ENCODE measurements around the gene JADE1. TPM values are rescaled to one million over a fixed set of nuclear protein-coding genes. Genes with fewer than 3 reads are reported as not detected.

JADE1 gene
- total RNA-seq, 1 experiment from 2014 or later: 192 TPM

DNA sequence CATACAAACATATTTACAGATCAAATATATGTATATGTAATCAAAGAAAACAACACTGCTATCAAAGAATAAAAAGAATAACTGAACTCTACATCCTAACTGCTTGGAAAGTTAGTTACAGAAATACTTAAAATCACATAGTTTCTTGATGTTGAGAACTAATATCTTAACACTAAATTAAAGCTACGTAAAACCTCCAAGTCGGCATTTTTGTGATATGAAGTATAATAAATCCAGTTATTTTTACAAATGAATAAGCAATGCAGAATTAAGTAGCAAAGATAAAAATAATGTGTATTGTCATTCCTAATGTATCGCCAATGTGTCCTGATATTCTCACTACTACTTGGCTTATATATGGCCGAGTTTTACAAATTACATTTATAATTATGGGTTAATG is 68.4 kb downstream of the JADE1 start:
- no peak overlapping the region for H3K56ac ChIP-seq (ENCODE audit: insufficient read length, low read depth, low read length)
- H3K9me3 ChIP-seq (ENCODE audit: control insufficient read depth, low read depth, low read length): no peaks in the 10 kb centered on the region
- no peak overlapping the region for H2AK5ac ChIP-seq (ENCODE audit: insufficient read length, low read length)
- no peak for DNase-seq
- no peak overlapping the region for H3K4me2 ChIP-seq (ENCODE audit: insufficient read depth, insufficient read length, low read length)
- peaks cover 12 to 33% of the 10 kb centered on the region in 2 experiments for H3K4me1 Mint-ChIP-seq
- H3K4me1 ChIP-seq (ENCODE audit: insufficient read depth, low read length): no peaks in the 10 kb centered on the region
- H2BK12ac ChIP-seq (ENCODE audit: insufficient read length, low read depth, low read length): no peak overlapping the region
- H3K23ac ChIP-seq (ENCODE audit: insufficient read length, low read depth, low read length): no peak overlapping the region
- no peak overlapping the region for H2BK20ac ChIP-seq (ENCODE audit: low read depth, low read length, poor library complexity, severe bottlenecking)
- H3K27ac ChIP-seq (ENCODE audit: insufficient read length, low read depth, low read length): no peak overlapping the region
- no peaks in the 10 kb centered on the region for H3K23me2 ChIP-seq (ENCODE audit: insufficient read length, low read depth, low read length, poor library complexity, severe bottlenecking)
- no CpG with 5 or more reads among the region's 4 CpGs for WGBS (ENCODE audit: extremely low coverage, insufficient read length, low lambda C conversion rate)
- H2BK120ac ChIP-seq (ENCODE audit: low read depth, low read length, poor library complexity, severe bottlenecking): no peak overlapping the region
- H2BK15ac ChIP-seq (ENCODE audit: low read depth, low read length): no peak overlapping the region
- H4K20me1 ChIP-seq (ENCODE audit: control insufficient read depth, insufficient read depth, insufficient read length): no peaks in the 10 kb centered on the region
- H3K27me3 ChIP-seq (ENCODE audit: insufficient read depth, low read length): no peaks in the 10 kb centered on the region
- peaks cover 0 to 18% (median 4%) of the 10 kb centered on the region in 3 experiments; a peak in 5 of 7 replicates for H3K36me3 Mint-ChIP-seq (ENCODE audit: insufficient read depth in 1 of 3, low read depth in 3 of 3)
- H3K18ac ChIP-seq (ENCODE audit: insufficient read length, low read depth, low read length): no peak overlapping the region
- H4K5ac ChIP-seq (ENCODE audit: insufficient read length, low read depth, low read length): no peak overlapping the region
- H3K9ac ChIP-seq (ENCODE audit: extremely low read depth, insufficient read length, low read length): no peak overlapping the region
- no peak overlapping the region for H3K4ac ChIP-seq (ENCODE audit: low read depth, low read length)
- no peak overlapping the region for H4K8ac ChIP-seq (replicated peaks; ENCODE audit: insufficient read length, low read depth, low read length)
- no peaks in the 10 kb centered on the region for H3K9me3 Mint-ChIP-seq
- H2BK5ac ChIP-seq (ENCODE audit: insufficient read length, low read length): no peak overlapping the region
- H3K14ac ChIP-seq (ENCODE audit: insufficient read depth, low read length): no peak overlapping the region
- no peak overlapping the region for H2AFZ ChIP-seq (ENCODE audit: low read length)
- no peak overlapping the region for H3K4me3 Mint-ChIP-seq
- no peaks in the 10 kb centered on the region for H3K79me2 ChIP-seq (ENCODE audit: insufficient read depth, low read length)
- H3T11ph ChIP-seq (ENCODE audit: low read length): no peak overlapping the region
- no peaks in the 10 kb centered on the region for H3K27me3 Mint-ChIP-seq (ENCODE audit: low read depth)
- TF ChIP-seq, protein P1, sequence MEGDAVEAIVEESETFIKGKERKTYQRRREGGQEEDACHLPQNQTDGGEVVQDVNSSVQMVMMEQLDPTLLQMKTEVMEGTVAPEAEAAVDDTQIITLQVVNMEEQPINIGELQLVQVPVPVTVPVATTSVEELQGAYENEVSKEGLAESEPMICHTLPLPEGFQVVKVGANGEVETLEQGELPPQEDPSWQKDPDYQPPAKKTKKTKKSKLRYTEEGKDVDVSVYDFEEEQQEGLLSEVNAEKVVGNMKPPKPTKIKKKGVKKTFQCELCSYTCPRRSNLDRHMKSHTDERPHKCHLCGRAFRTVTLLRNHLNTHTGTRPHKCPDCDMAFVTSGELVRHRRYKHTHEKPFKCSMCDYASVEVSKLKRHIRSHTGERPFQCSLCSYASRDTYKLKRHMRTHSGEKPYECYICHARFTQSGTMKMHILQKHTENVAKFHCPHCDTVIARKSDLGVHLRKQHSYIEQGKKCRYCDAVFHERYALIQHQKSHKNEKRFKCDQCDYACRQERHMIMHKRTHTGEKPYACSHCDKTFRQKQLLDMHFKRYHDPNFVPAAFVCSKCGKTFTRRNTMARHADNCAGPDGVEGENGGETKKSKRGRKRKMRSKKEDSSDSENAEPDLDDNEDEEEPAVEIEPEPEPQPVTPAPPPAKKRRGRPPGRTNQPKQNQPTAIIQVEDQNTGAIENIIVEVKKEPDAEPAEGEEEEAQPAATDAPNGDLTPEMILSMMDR (conservative IDR thresholded peaks at IDR 0.05): no peak
- H3K27ac Mint-ChIP-seq: no peak overlapping the region
- no peak overlapping the region for H4K91ac ChIP-seq (ENCODE audit: insufficient read length, low read depth, low read length)
- H3K79me1 ChIP-seq (ENCODE audit: insufficient read depth, low read depth, low read length, poor library complexity, severe bottlenecking): no peaks in the 10 kb centered on the region

All from H9 (cell line).